Hepatocyte (in vitro differentiated cells): Measurements from ENCODE around the gene NAPA.

ENCODE experiments used
- CTCF ChIP-seq: fragments of 200-600 bp; sonication (generic); IDR thresholded peaks from 2 replicates; pipeline ENCODE4 v1.5.1; 2016; ENCODE audit warnings: antibody characterized with exemption, mild to moderate bottlenecking; ENCODE audit not compliant: poor library complexity
- EZH2 ChIP-seq: fragments of 200-600 bp; sonication (generic); IDR thresholded peaks from 2 replicates; pipeline ENCODE4 v1.6.1; 2016; ENCODE audit warnings: antibody characterized with exemption, mild to moderate bottlenecking, borderline replicate concordance
- EZH2phosphoT487 ChIP-seq: fragments of 200-600 bp; sonication (generic); IDR thresholded peaks from one replicate; pipeline ENCODE4 v1.6.1; 2018; ENCODE audit warnings: antibody characterized with exemption, mild to moderate bottlenecking, low read depth, moderate library complexity; ENCODE audit not compliant: unreplicated experiment, severe bottlenecking

- TF ChIP-seq EZH2 (no peak), CTCF (no peak), EZH2phosphoT487 (no peak)
Observed at GRCh38 chr19:47550129-47550528, 35.3 kb upstream of the NAPA start.
